ENCODE measurements around the gene LRG1.

GRCh38 chr19:4488496-4488895 is 51.3 kb downstream of the LRG1 start:
- TF ChIP-seq TCF12 (IDR thresholded peaks at IDR 0.05; ENCODE audit: low read depth), result no peak
- no peak for TF ChIP-seq EP300 (IDR thresholded peaks at IDR 0.05; ENCODE audit: borderline replicate concordance)
- TF ChIP-seq RAD21 (IDR thresholded peaks at IDR 0.05; ENCODE audit: low read depth), result no peak
- TF ChIP-seq, protein P1, sequence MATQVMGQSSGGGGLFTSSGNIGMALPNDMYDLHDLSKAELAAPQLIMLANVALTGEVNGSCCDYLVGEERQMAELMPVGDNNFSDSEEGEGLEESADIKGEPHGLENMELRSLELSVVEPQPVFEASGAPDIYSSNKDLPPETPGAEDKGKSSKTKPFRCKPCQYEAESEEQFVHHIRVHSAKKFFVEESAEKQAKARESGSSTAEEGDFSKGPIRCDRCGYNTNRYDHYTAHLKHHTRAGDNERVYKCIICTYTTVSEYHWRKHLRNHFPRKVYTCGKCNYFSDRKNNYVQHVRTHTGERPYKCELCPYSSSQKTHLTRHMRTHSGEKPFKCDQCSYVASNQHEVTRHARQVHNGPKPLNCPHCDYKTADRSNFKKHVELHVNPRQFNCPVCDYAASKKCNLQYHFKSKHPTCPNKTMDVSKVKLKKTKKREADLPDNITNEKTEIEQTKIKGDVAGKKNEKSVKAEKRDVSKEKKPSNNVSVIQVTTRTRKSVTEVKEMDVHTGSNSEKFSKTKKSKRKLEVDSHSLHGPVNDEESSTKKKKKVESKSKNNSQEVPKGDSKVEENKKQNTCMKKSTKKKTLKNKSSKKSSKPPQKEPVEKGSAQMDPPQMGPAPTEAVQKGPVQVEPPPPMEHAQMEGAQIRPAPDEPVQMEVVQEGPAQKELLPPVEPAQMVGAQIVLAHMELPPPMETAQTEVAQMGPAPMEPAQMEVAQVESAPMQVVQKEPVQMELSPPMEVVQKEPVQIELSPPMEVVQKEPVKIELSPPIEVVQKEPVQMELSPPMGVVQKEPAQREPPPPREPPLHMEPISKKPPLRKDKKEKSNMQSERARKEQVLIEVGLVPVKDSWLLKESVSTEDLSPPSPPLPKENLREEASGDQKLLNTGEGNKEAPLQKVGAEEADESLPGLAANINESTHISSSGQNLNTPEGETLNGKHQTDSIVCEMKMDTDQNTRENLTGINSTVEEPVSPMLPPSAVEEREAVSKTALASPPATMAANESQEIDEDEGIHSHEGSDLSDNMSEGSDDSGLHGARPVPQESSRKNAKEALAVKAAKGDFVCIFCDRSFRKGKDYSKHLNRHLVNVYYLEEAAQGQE (IDR thresholded peaks at IDR 0.05; ENCODE audit: low read depth), result no peak
- TF ChIP-seq TAF1 (IDR thresholded peaks at IDR 0.05; ENCODE audit: low read depth), result no peak
- TF ChIP-seq NFIC (IDR thresholded peaks at IDR 0.05), result no peak
- TF ChIP-seq EGR1 (IDR thresholded peaks at IDR 0.05), result no peak
- TF ChIP-seq YY1 (IDR thresholded peaks at IDR 0.05; ENCODE audit: low read depth), result no peak
